NCI-H2196 (cell line): ENCODE results near the gene S100A5.
"Not testable (repeated sequence)": the region's sequence is repeated elsewhere in the genome, so short reads cannot be mapped to it uniquely, and the experiment has no call there.

Source experiments
- DNase-seq: peaks from one replicate; lab custom pipeline; 2025; ENCODE audit not compliant: unreplicated experiment; lab: John Stamatoyannopoulos, UW

The S100A5 gene

GRCh38 chr1:153567621-153568366 is 27.1 kb upstream of the S100A5 start:
- DNase-seq, result no peak

GRCh38 chr1:153566414-153567371 is 26.0 kb upstream of the S100A5 start:
- DNase-seq, result peak; percentile 92

GRCh38 chr1:153565529-153566374 is 25.0 kb upstream of the S100A5 start, which contains the start of gene S100A2:
S100A2 (minus strand) TSS chr1:153565844; CDS start chr1:153563877, 1,967 bp downstream.
- peak; percentile 60 for DNase-seq

- DNase-seq, result no peak
Measured at GRCh38 chr1:153563991-153564390, 23.3 kb upstream of the S100A5 start.

GRCh38 chr1:153563483-153563901 is 22.8 kb upstream of the S100A5 start:
- no peak for DNase-seq

GRCh38 chr1:153562021-153562420 is 21.3 kb upstream of the S100A5 start:
- not testable (repeated sequence) for DNase-seq

- DNase-seq, result no peak
Measured at GRCh38 chr1:153561466-153561985, 20.8 kb upstream of the S100A5 start.

- no peak for DNase-seq
Measured at GRCh38 chr1:153560771-153561465, 20.2 kb upstream of the S100A5 start.

GRCh38 chr1:153560241-153560640 is 19.5 kb upstream of the S100A5 start:
- DNase-seq, result no peak

- no peak for DNase-seq
Measured at GRCh38 chr1:153557877-153558276, 17.1 kb upstream of the S100A5 start.

GRCh38 chr1:153556348-153556747 is 15.6 kb upstream of the S100A5 start:
- DNase-seq, result no peak

GRCh38 chr1:153553830-153554541 is 13.3 kb upstream of the S100A5 start:
- no peak for DNase-seq

GRCh38 chr1:153553096-153553495 is 12.4 kb upstream of the S100A5 start:
- no peak for DNase-seq

- DNase-seq, result no peak
Measured at GRCh38 chr1:153552335-153552734, 11.6 kb upstream of the S100A5 start.

GRCh38 chr1:153550827-153551500 is 10.2 kb upstream of the S100A5 start:
- no peak for DNase-seq

- no peak for DNase-seq
Measured at GRCh38 chr1:153550398-153550758, 9.6 kb upstream of the S100A5 start.

- no peak for DNase-seq
Measured at GRCh38 chr1:153549741-153550397, 9.1 kb upstream of the S100A5 start.
